ENCODE measurements around the gene ACOT7.
"Not testable (repeated sequence)": the region's sequence is repeated elsewhere in the genome, so short reads cannot be mapped to it uniquely, and the experiment has no call there.

ACOT7 gene

GRCh38 chr1:6219641-6220040 is 173.9 kb downstream of the ACOT7 start:
- not testable (repeated sequence) for DNase-seq

- no peak for DNase-seq
These were observed 175.0 kb downstream of the ACOT7 start for GRCh38 chr1:6218375-6219164.

All from stimulated activated CD4-positive, alpha-beta T cell treated with anti-CD3 and anti-CD28 coated beads, Interleukin-4, amount 100 ng/mL, for 1 hour (primary cell).